Fibroblast of lung (primary cell): ENCODE measurements around the gene CHD9NB. TPM values are rescaled to one million over a fixed set of nuclear protein-coding genes. Genes with fewer than 3 reads are reported as not detected.

Source experiments
- DNase-seq, 2 donors: peaks; one replicate each; pipeline versions ENCODE4 v3.0.0 to v3.0.0-alpha.2; 2010; ENCODE audit warnings: low read depth in 2 of 2
- H2AFZ ChIP-seq: 2 replicates; pipeline ENCODE4 v1.5.1; 2012; ENCODE audit warnings: low read length, control low read depth, inconsistent platforms
- H3K27ac ChIP-seq: 2 replicates; pipeline ENCODE4 v1.5.1; 2011; ENCODE audit warnings: low read length, control low read depth; ENCODE audit not compliant: insufficient read depth
- H3K27me3 ChIP-seq: 2 replicates; pipeline ENCODE4 v1.5.1; 2011; ENCODE audit warnings: mild to moderate bottlenecking, low read length; ENCODE audit not compliant: control insufficient read depth, insufficient read depth
- H3K36me3 ChIP-seq: 2 replicates; pipeline ENCODE4 v1.5.1; 2011; ENCODE audit warnings: low read length; ENCODE audit not compliant: control insufficient read depth, insufficient read depth
- H3K4me1 ChIP-seq: 2 replicates; pipeline ENCODE4 v1.5.1; 2011; ENCODE audit warnings: low read length; ENCODE audit not compliant: control insufficient read depth, insufficient read depth; ENCODE audit errors: extremely low read depth
- H3K4me2 ChIP-seq: 2 replicates; pipeline ENCODE4 v1.5.1; 2011; ENCODE audit warnings: low read length, control low read depth; ENCODE audit not compliant: insufficient read depth; ENCODE audit errors: extremely low read depth
- H3K4me3 ChIP-seq, 4 experiments: fragments of 200-600 bp in 1 of 4; sonication (generic) in 1 of 4; replicated peaks in 1 of 4; 2 replicates each; pipeline ENCODE4 v1.5.1; 2011 to 2016; ENCODE audit warnings: low read length in 4 of 4, low read depth in 3 of 4, mild to moderate bottlenecking in 3 of 4, control low read depth in 2 of 4, inconsistent platforms in 1 of 4, mixed read lengths in 1 of 4; ENCODE audit not compliant: insufficient read depth in 1 of 4; ENCODE audit errors: control extremely low read depth in 1 of 4
- H3K79me2 ChIP-seq: 2 replicates; pipeline ENCODE4 v1.5.1; 2012; ENCODE audit warnings: mild to moderate bottlenecking, low read length, inconsistent platforms; ENCODE audit not compliant: control insufficient read depth, insufficient read depth
- H3K9ac ChIP-seq: 2 replicates; pipeline ENCODE4 v1.5.1; 2011; ENCODE audit warnings: mild to moderate bottlenecking, low read length, control low read depth; ENCODE audit not compliant: insufficient read depth
- H3K9me3 ChIP-seq: 2 replicates; pipeline ENCODE4 v1.5.1; 2012; ENCODE audit warnings: low read depth, low read length; ENCODE audit not compliant: control insufficient read depth, insufficient read depth
- H4K20me1 ChIP-seq: 2 replicates; pipeline ENCODE4 v1.5.1; 2011; ENCODE audit warnings: low read length; ENCODE audit not compliant: control insufficient read depth, insufficient read depth; ENCODE audit errors: extremely low read depth
- CTCF ChIP-seq, 2 donors: IDR thresholded peaks in 1 of 2; conservative IDR thresholded peaks in 1 of 2; 1 replicate in 1 of 2; 2 replicates in 1 of 2; pipeline ENCODE4 v1.5.1; 2011 to 2012; ENCODE audit warnings: low read length in 2 of 2, control low read depth in 1 of 2, inconsistent platforms in 1 of 2, low read depth in 1 of 2, mild to moderate bottlenecking in 1 of 2
- EZH2 ChIP-seq: IDR thresholded peaks from 2 replicates; pipeline ENCODE4 v1.5.1; 2012; ENCODE audit warnings: low read length, control low read depth, mild to moderate bottlenecking; ENCODE audit errors: missing control alignments
- polyA plus RNA-seq, 2 donors: library from polyadenylated mRNA; depleted of rRNA in 1 of 2; stranded (reverse) in 1 of 2; unstranded in 1 of 2; fragments of >200 nt; gene quantifications; 2 replicates each; pipeline ENCODE4 v1.2.1, GENCODE V29; 2011 to 2012; ENCODE audit warnings: missing spikeins in 1 of 2
- total RNA-seq: library from RNA; depleted of rRNA; stranded (reverse); fragments of >200 nt; gene quantifications from 2 replicates; pipeline ENCODE4 v1.2.1, GENCODE V29; 2014

The CHD9NB gene
- total and polyA plus RNA-seq, 2 donors (not counting 1 experiment from before 2014, with no cell fraction given) = 0.34 to 5.3 TPM

- Histone ChIP-seq H3K9me3 (no peaks in the 10 kb centered on the region), H3K4me3 (no peak overlapping the region), H3K4me2 (no peak overlapping the region), H3K36me3 (no peaks in the 10 kb centered on the region), H2AFZ (no peak overlapping the region), H3K27ac (no peak overlapping the region), H3K4me1 (peaks cover 3% of the 10 kb centered on the region), H3K27me3 (no peaks in the 10 kb centered on the region), H4K20me1 (no peaks in the 10 kb centered on the region), H3K79me2 (peaks cover 26% of the 10 kb centered on the region), H3K9ac (no peak overlapping the region)
- DNase-seq = no peak
- TF ChIP-seq EZH2 (no peak), CTCF (conservative IDR thresholded peaks at IDR 0.05 in 1 of 2, IDR thresholded peaks at IDR 0.05 in 1 of 2; ENCODE audit: low read depth in 1 of 2, low read length in 2 of 2) (no peak)
Observed at GRCh38 chr16:53058882-53059281, 6.2 kb upstream of the CHD9NB start.

DNA sequence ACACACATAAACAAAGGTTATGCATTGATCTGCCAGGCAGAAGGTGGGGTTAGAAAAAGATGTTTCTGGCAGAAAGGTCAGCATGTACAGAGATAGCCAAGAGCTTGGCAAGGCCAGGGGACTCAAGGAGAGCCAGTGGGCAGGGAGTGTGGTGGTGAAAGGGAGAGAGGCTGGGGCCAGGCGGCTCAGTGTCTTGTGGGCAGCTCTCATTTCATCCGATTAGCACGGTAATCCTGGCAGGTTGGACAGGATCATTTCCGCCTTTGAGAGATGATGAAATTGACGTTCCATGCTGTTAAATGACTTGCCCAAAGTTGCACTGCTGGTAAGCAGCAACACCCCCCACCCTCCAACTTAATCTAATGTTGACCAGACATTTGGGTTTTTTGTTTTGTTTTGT, 5.7 kb upstream of the CHD9NB start:
- H3K4me1 ChIP-seq = peaks cover 3% of the 10 kb centered on the region
- H3K36me3 ChIP-seq = no peaks in the 10 kb centered on the region
- H3K4me2 ChIP-seq = no peak overlapping the region
- no peak overlapping the region for H3K27ac ChIP-seq
- no peak overlapping the region for H2AFZ ChIP-seq
- H3K4me3 ChIP-seq = no peak overlapping the region
- peaks cover 26% of the 10 kb centered on the region for H3K79me2 ChIP-seq
- H3K9ac ChIP-seq = no peak overlapping the region
- no peaks in the 10 kb centered on the region for H3K9me3 ChIP-seq
- no peak for TF ChIP-seq CTCF (conservative IDR thresholded peaks at IDR 0.05 in 1 of 2, IDR thresholded peaks at IDR 0.05 in 1 of 2; ENCODE audit: low read depth in 1 of 2, low read length in 2 of 2)
- TF ChIP-seq EZH2 = no peak
- no peak for DNase-seq
- H4K20me1 ChIP-seq = no peaks in the 10 kb centered on the region
- H3K27me3 ChIP-seq = no peaks in the 10 kb centered on the region

DNA sequence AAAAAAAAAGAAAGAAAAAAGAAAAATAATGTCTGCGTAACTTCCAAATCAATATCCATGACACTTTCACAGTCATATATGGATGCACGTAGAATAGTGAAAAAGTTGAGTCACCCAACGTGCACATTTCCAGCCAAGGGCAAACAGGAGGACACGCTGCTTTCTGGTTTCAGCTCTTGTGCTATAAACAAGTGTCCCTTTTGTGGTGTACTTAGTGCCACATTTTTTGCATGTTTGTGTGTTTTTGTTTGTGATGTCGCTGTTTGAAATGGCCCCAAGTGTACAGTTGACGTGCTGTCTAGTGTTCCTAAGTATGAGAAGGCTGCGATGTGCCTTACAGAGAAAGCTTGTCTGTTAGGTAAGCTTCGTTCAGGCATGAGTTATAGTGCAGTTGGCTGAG, 5.0 kb upstream of the CHD9NB start:
- no peak overlapping the region for H3K4me3 ChIP-seq
- TF ChIP-seq EZH2 (no peak), CTCF (conservative IDR thresholded peaks at IDR 0.05 in 1 of 2, IDR thresholded peaks at IDR 0.05 in 1 of 2; ENCODE audit: low read depth in 1 of 2, low read length in 2 of 2) (no peak)
- no peak for DNase-seq
- H3K4me1 ChIP-seq = peaks cover 3% of the 10 kb centered on the region
- no peaks in the 10 kb centered on the region for H4K20me1 ChIP-seq
- H3K36me3 ChIP-seq = no peaks in the 10 kb centered on the region
- peaks cover 26% of the 10 kb centered on the region for H3K79me2 ChIP-seq
- no peak overlapping the region for H2AFZ ChIP-seq
- H3K9me3 ChIP-seq = no peaks in the 10 kb centered on the region
- H3K27me3 ChIP-seq = no peaks in the 10 kb centered on the region
- H3K9ac ChIP-seq = no peak overlapping the region
- H3K27ac ChIP-seq = no peak overlapping the region
- H3K4me2 ChIP-seq = no peak overlapping the region
